HepG2 (cell line): ENCODE results near the gene LTB4R2. TPM values are rescaled to one million over a fixed set of nuclear protein-coding genes. Genes with fewer than 3 reads are reported as not detected.

ENCODE experiments used
- ATAC-seq: fragments of 200-7000 bp; cut with Tn5 transposase; 3 replicates; pipeline ENCODE4 v1.9.1; 2020; ENCODE audit warnings: mild to moderate bottlenecking, moderate library complexity
- BruUV-seq: library from RNA; stranded (reverse); fragments of 400-500 nt; replicated peaks from 2 replicates; lab custom pipeline; 2021; lab: Mats Ljungman, UMichigan
- CTCF ChIA-PET: fragments of 300-600 bp; formaldehyde crosslinking; extraction: SDS; loops from one replicate; lab custom pipeline; 2021; ENCODE audit warnings: low total read pairs, inconsistent platforms, low intra/inter-chr PET ratio; lab: Yijun Ruan, JAX
- POLR2A ChIA-PET: fragments of 350-600 bp; sonication (Branson Sonifier 250); formaldehyde crosslinking; loops from one replicate; lab custom pipeline; 2020; ENCODE audit warnings: antibody characterized with exemption, inconsistent platforms; lab: Yijun Ruan, JAX
- DNase-seq: peaks from one replicate; pipeline ENCODE4 v3.0.0-alpha.2; 2015; ENCODE audit warnings: low spot score
- FAIRE-seq: peaks from 3 replicates; lab custom pipeline; 2011; peaks lifted over from hg19 to GRCh38; lab: Jason Lieb, UNC
- H2AFZ ChIP-seq: one replicate; pipeline ENCODE4 v1.6.1; 2011; ENCODE audit warnings: low read length, inconsistent platforms
- H3K27ac ChIP-seq: fragments of 300-600 bp; 3 replicates; pipeline ENCODE4 v1.8.0; 2011; ENCODE audit warnings: mixed run types, mild to moderate bottlenecking, mixed read lengths, low read length, inconsistent platforms; ENCODE audit not compliant: insufficient read depth; ENCODE audit errors: extremely low read length
- H3K27me3 ChIP-seq, 2 experiments: fragments of 200-600 bp in 1 of 2; 2 replicates in 1 of 2; 3 replicates in 1 of 2; pipeline versions ENCODE4 v1.6.0 to v1.8.0; 2011; ENCODE audit warnings: low read length in 2 of 2, mild to moderate bottlenecking in 2 of 2, moderate library complexity in 2 of 2, inconsistent platforms in 1 of 2; ENCODE audit not compliant: insufficient read depth in 2 of 2, control insufficient read depth in 1 of 2
- H3K36me3 ChIP-seq, 2 experiments: fragments of 200-600 bp in 1 of 2; replicated peaks in 1 of 2; 2 replicates in 1 of 2; 3 replicates in 1 of 2; pipeline versions ENCODE4 v1.5.1 to v1.8.0; 2011; ENCODE audit warnings: low read length in 2 of 2, inconsistent platforms in 1 of 2; ENCODE audit not compliant: insufficient read depth in 2 of 2, control insufficient read depth in 1 of 2
- H3K4me1 ChIP-seq: 2 replicates; pipeline ENCODE4 v1.5.1; 2012; ENCODE audit warnings: low read length, inconsistent platforms; ENCODE audit not compliant: insufficient read depth
- H3K4me2 ChIP-seq: 2 replicates; pipeline ENCODE4 v1.6.0; 2011; ENCODE audit warnings: low read depth, low read length, inconsistent platforms
- H3K4me3 ChIP-seq, 3 experiments: fragments of 200-600 bp in 1 of 3; sonication (generic), shearing (Covaris generic) in 1 of 3; replicated peaks in 1 of 3; 2 replicates each; pipeline ENCODE4 v1.5.1; 2011 to 2016; ENCODE audit warnings: low read length in 3 of 3, inconsistent platforms in 2 of 3, low read depth in 2 of 3, mild to moderate bottlenecking in 2 of 3, control low read depth in 1 of 3, mixed read lengths in 1 of 3; ENCODE audit not compliant: insufficient read depth in 1 of 3
- H3K79me2 ChIP-seq: one replicate; pipeline ENCODE4 v1.6.1; 2011; ENCODE audit warnings: low read length, inconsistent platforms; ENCODE audit not compliant: insufficient read depth
- H3K9ac ChIP-seq: 2 replicates; pipeline ENCODE4 v1.6.0; 2011; ENCODE audit warnings: mild to moderate bottlenecking, low read depth, low read length, inconsistent platforms; ENCODE audit not compliant: insufficient read depth
- H3K9me3 ChIP-seq: 2 replicates; pipeline ENCODE4 v1.5.1; 2012; ENCODE audit warnings: mild to moderate bottlenecking, low read length
- H4K20me1 ChIP-seq: 2 replicates; pipeline ENCODE4 v1.6.0; 2011; ENCODE audit warnings: inconsistent platforms, mild to moderate bottlenecking, low read length, moderate library complexity; ENCODE audit not compliant: insufficient read depth
- EEA1 ChIP-seq: sonication (generic); formaldehyde crosslinking; IDR thresholded peaks from 2 replicates; pipeline ENCODE4 v1.5.1; 2020; ENCODE audit warnings: mild to moderate bottlenecking, missing genetic modification reagents, borderline replicate concordance
- TEAD3 ChIP-seq: optimal IDR thresholded peaks from 2 replicates; pipeline ENCODE3; 2016; ENCODE audit warnings: borderline replicate concordance
- WIZ ChIP-seq: sonication (generic); formaldehyde crosslinking; IDR thresholded peaks from 2 replicates; pipeline ENCODE4 v1.5.1; 2020; ENCODE audit warnings: mild to moderate bottlenecking, missing genetic modification reagents
- ZBTB7B ChIP-seq: sonication (generic); formaldehyde crosslinking; IDR thresholded peaks from 2 replicates; pipeline ENCODE4 v1.4.0; 2020; ENCODE audit warnings: missing genetic modification reagents
- ZNF136 ChIP-seq: sonication (generic); formaldehyde crosslinking; IDR thresholded peaks from 2 replicates; pipeline ENCODE4 v1.8.1; 2022; ENCODE audit warnings: low read depth, mild to moderate bottlenecking, moderate library complexity, missing genetic modification reagents
- ZNF20 ChIP-seq: sonication (generic); formaldehyde crosslinking; IDR thresholded peaks from 2 replicates; pipeline ENCODE4 v1.4.0; 2020; ENCODE audit warnings: mild to moderate bottlenecking, moderate library complexity, missing genetic modification reagents
- ZNF44 ChIP-seq: sonication (generic); formaldehyde crosslinking; IDR thresholded peaks from 2 replicates; pipeline ENCODE4 v1.5.1; 2020; ENCODE audit warnings: mild to moderate bottlenecking, missing genetic modification reagents
- ZNF441 ChIP-seq: sonication (generic); formaldehyde crosslinking; IDR thresholded peaks from 2 replicates; pipeline ENCODE4 v1.7.0; 2021; ENCODE audit warnings: missing genetic modification reagents, borderline replicate concordance
- ZNF557 ChIP-seq: sonication (generic); formaldehyde crosslinking; IDR thresholded peaks from 2 replicates; pipeline ENCODE4 v1.4.0; 2020; ENCODE audit warnings: missing genetic modification reagents
- ZZZ3 ChIP-seq: sonication (generic); formaldehyde crosslinking; IDR thresholded peaks from 2 replicates; pipeline ENCODE4 v1.4.0; 2020; ENCODE audit warnings: missing genetic modification reagents, mild to moderate bottlenecking, borderline replicate concordance
- WGBS: methylation state at CpG from one replicate; pipeline ENCODE4 v1.1.6; 2017; ENCODE audit warnings: low lambda C conversion rate; 5-methylcytosine and 5-hydroxymethylcytosine counted together
- in situ Hi-C: cut with HindIII; loops from 2 replicates; pipeline ENCODE4 v1.10.0; 2017; ENCODE audit warnings: low pct_unique_long_range_greater_than_20kb; ENCODE audit not compliant: extremely low pct_ligation_motif_present
- intact Hi-C: fragments of 100-400 bp; cut with micrococcal nuclease; formaldehyde crosslinking; loops from one replicate; pipeline ENCODE4 v1.10.0; 2022; ENCODE audit not compliant: unreplicated experiment
- polyA plus RNA-seq, 8 experiments: library from polyadenylated mRNA; depleted of rRNA in 3 of 8; stranded (reverse) in 7 of 8; unstranded in 1 of 8; fragments of >200 nt; fragmentation: Illumina TruSeq in 4 of 8; extraction: Trizol in 4 of 8; gene quantifications; 2 replicates each; pipeline versions ENCODE4 v1.2.1 to v1.2.3, GENCODE V29; 2011 to 2016; ENCODE audit warnings: low read depth in 4 of 8, missing spikeins in 1 of 8, mixed read lengths in 1 of 8; ENCODE audit not compliant: insufficient read depth in 1 of 8
- total RNA-seq, 5 experiments: library from RNA; depleted of rRNA; stranded (reverse); fragments of >200 nt; fragmentation: Illumina TruSeq; extraction: Trizol; gene quantifications; 2 replicates each; pipeline ENCODE4 v1.2.3, GENCODE V29; 2016; ENCODE audit warnings: low read depth in 1 of 5
- TF ChIP-seq, protein P1 (sequence below): sonication (generic); formaldehyde crosslinking; IDR thresholded peaks from 2 replicates; pipeline ENCODE4 v1.4.0; 2020; ENCODE audit warnings: mild to moderate bottlenecking, missing genetic modification reagents, borderline replicate concordance
- TF ChIP-seq, protein P2 (sequence below): sonication (generic); formaldehyde crosslinking; IDR thresholded peaks from 2 replicates; pipeline ENCODE4 v1.4.0; 2020; ENCODE audit warnings: missing genetic modification reagents

LTB4R2 gene
- total and polyA plus RNA-seq, 2 of the 13 experiments (the other 11 are each of a cell fraction or from before 2014, with no cell fraction given): 3.9 to 6.9 TPM

DNA sequence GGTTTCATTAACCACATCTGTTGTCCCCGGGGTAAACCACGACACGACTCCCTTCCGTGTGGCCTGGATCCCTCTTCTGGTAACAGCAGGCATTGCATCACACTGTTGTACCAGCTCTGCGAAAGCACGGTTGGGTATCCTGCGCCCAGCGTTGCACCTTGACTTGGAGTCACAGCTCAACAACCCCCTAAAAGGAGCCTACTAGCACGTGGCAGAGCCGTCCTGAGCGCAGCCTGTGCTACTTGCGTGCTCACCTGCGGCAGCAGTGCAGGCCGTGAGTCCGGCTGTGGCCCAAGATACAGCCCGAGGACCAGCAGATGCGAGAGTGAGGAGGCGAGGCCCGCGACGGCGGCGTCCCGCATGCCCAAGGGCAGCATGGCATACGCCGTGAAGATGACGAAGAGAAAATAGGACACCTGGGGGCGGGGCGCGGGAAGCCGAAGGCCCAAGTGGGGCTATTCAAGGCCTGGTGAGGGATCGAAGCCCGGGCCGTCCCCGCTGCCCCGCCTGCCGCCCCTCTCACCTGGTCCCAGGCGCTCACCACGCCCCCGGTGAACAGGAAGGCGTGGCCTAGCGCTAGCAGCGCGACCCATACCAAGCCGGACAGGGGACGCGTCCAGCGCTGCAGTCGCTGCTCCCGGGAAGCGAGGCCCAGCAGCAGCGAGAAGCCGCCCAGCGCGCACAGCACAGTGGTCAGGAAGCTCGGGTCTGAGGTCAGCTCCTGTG is 22.5 kb downstream of the LTB4R2 start (continued):
- TF ChIP-seq, protein P1, sequence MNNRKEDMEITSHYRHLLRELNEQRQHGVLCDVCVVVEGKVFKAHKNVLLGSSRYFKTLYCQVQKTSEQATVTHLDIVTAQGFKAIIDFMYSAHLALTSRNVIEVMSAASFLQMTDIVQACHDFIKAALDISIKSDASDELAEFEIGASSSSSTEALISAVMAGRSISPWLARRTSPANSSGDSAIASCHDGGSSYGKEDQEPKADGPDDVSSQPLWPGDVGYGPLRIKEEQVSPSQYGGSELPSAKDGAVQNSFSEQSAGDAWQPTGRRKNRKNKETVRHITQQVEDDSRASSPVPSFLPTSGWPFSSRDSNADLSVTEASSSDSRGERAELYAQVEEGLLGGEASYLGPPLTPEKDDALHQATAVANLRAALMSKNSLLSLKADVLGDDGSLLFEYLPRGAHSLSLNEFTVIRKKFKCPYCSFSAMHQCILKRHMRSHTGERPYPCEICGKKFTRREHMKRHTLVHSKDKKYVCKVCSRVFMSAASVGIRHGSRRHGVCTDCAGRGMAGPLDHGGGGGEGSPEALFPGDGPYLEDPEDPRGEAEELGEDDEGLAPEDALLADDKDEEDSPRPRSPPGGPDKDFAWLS (CRISPR knock-in tag): peak; percentile 95

DNA sequence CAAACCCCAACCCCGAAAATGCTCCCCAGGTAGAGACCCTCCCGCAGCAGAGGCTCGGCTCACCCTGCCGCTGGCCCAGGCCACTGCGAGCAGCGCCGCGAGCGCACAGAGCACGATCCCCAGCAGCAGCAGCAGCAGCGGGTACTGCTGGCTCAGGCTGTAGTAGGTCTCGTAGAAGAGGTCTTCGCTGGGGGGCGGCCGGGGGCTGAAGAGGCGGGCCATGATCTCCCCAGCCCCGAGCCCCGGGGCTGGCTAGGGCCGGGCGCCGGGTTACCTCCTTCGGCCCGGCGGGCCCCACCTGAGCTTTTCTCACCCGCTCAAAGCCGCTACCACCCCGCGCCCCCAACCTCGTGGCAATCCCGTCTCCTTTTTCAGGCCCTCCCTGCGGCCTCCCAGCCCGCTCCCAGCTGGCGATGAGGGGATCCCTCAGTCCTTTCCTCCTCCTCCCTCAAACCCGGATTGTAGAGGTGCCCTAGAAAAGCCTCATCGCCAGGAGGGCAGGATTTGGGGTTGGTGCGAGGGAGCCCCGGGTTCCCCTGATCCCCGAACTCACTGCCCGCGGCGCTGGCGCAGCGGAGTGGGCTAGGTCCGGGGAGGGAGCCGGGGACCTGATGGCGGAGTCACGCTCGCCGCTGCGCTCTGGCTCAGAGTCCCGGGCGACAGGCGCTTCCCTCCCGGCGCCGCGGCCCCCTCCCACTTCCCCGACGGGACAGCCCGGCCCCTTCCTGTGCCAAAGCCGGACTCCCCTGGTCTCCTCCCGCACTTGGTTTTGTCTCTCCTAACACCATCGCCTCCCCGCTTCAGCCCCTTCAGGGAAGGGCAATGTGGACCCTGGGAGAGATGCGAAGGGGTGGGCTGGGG is 24.7 kb downstream of the LTB4R2 start, which contains the start of gene ADCY4:
TSS of gene ADCY4 (minus strand) at position 641 of the 861 bp plus-strand sequence. CDS start at position 222, 419 bp downstream.
- FAIRE-seq (no peak), DNase-seq (no peak), ATAC-seq (peak; percentile 11)
- Histone ChIP-seq H3K4me1 (peaks cover 42% of the 10 kb centered on the region), H3K36me3 (no peaks in the 10 kb centered on the region), H3K4me2 (peak within 1 kb of the TSS; percentile 70), H3K79me2 (no peaks in the 10 kb centered on the region), H3K9me3 (no peaks in the 10 kb centered on the region), H2AFZ (no peak within 1 kb of the TSS), H4K20me1 (no peaks in the 10 kb centered on the region), H3K27ac (no peak within 1 kb of the TSS), H3K4me3 (peak within 1 kb of the TSS in 2 of 3 experiments; percentile 6 to 70; a peak in 2 of 6 replicates), H3K9ac (no peak within 1 kb of the TSS), H3K27me3 (peaks cover 24 to 87% of the 10 kb centered on the region in 2 experiments)
- no TSS peak for BruUV-seq
- WGBS: 55% methylated on average over 61 of the region's 65 CpGs
- POLR2A ChIA-PET: interaction anchor here (2.0 to 4.3 kb wide), 3 partner anchors 96 to 107 kb away, joined by 11 to 98 read pairs (median 39); partner anchors contain the start of genes CBLN3, KHNYN and SDR39U1
- in situ Hi-C loops (loop anchor here (5.0 kb wide), 1 partner anchor 98 kb away; no protein-coding TSS in a partner anchor), intact Hi-C loops (loop anchor here (1.0 to 5.0 kb wide), 2 partner anchors 67 to 1567 kb away; partner anchors contain the start of gene OXA1L)
- CTCF ChIA-PET: interaction anchor here (2.9 to 10.2 kb wide), 3 partner anchors 32 to 99 kb away, joined by 26 to 235 read pairs (median 30); partner anchors contain the start of genes CBLN3, KHNYN and NFATC4
- TF ChIP-seq EEA1 (CRISPR knock-in tag) (0 out of 2 replicates have a peak, but pooled peaks have one; percentile 52), WIZ (CRISPR knock-in tag) (no peak), ZNF557 (CRISPR knock-in tag) (no peak), TEAD3 (CRISPR knock-in tag) (no peak), ZNF44 (CRISPR knock-in tag) (no peak), ZNF20 (CRISPR knock-in tag) (0 out of 2 replicates have a peak, but pooled peaks have one; percentile 35), ZBTB7B (CRISPR knock-in tag) (no peak), ZNF136 (no peak), ZNF441 (no peak), ZZZ3 (CRISPR knock-in tag) (0 out of 2 replicates have a peak, but pooled peaks have one; percentile 4)
- TF ChIP-seq, protein P2, sequence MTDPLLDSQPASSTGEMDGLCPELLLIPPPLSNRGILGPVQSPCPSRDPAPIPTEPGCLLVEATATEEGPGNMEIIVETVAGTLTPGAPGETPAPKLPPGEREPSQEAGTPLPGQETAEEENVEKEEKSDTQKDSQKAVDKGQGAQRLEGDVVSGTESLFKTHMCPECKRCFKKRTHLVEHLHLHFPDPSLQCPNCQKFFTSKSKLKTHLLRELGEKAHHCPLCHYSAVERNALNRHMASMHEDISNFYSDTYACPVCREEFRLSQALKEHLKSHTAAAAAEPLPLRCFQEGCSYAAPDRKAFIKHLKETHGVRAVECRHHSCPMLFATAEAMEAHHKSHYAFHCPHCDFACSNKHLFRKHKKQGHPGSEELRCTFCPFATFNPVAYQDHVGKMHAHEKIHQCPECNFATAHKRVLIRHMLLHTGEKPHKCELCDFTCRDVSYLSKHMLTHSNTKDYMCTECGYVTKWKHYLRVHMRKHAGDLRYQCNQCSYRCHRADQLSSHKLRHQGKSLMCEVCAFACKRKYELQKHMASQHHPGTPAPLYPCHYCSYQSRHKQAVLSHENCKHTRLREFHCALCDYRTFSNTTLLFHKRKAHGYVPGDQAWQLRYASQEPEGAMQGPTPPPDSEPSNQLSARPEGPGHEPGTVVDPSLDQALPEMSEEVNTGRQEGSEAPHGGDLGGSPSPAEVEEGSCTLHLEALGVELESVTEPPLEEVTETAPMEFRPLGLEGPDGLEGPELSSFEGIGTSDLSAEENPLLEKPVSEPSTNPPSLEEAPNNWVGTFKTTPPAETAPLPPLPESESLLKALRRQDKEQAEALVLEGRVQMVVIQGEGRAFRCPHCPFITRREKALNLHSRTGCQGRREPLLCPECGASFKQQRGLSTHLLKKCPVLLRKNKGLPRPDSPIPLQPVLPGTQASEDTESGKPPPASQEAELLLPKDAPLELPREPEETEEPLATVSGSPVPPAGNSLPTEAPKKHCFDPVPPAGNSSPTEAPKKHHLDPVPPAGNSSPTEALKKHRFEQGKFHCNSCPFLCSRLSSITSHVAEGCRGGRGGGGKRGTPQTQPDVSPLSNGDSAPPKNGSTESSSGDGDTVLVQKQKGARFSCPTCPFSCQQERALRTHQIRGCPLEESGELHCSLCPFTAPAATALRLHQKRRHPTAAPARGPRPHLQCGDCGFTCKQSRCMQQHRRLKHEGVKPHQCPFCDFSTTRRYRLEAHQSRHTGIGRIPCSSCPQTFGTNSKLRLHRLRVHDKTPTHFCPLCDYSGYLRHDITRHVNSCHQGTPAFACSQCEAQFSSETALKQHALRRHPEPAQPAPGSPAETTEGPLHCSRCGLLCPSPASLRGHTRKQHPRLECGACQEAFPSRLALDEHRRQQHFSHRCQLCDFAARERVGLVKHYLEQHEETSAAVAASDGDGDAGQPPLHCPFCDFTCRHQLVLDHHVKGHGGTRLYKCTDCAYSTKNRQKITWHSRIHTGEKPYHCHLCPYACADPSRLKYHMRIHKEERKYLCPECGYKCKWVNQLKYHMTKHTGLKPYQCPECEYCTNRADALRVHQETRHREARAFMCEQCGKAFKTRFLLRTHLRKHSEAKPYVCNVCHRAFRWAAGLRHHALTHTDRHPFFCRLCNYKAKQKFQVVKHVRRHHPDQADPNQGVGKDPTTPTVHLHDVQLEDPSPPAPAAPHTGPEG (CRISPR knock-in tag): no peak
